Occipital lobe (tissue), 2 donors: Measurements from ENCODE around the gene MLLT10. TPM values are rescaled to one million over a fixed set of nuclear protein-coding genes. Genes with fewer than 3 reads are reported as not detected.
"Not testable (repeated sequence)": the region's sequence is repeated elsewhere in the genome, so short reads cannot be mapped to it uniquely, and the experiment has no call there.

ENCODE experiments used
- DNase-seq: peaks from one replicate; lab custom pipeline; 2025; lab: John Stamatoyannopoulos, UW
- total RNA-seq: library from RNA; depleted of rRNA; stranded (reverse); fragments of >200 nt; gene quantifications from one replicate; pipeline ENCODE4 v1.2.3, GENCODE V29; 2014

MLLT10 gene
- total RNA-seq, 1 donor from 2014 or later = 54.7 TPM

GRCh38 chr10:21694631-21695030 is 160.6 kb downstream of the MLLT10 start:
- no peak for DNase-seq

- DNase-seq = no peak
Measured at GRCh38 chr10:21696302-21696701, 162.3 kb downstream of the MLLT10 start.

- no peak for DNase-seq
Measured at GRCh38 chr10:21699575-21699974, 165.5 kb downstream of the MLLT10 start.

- DNase-seq = no peak
Measured at GRCh38 chr10:21700474-21700873, 166.4 kb downstream of the MLLT10 start.

GRCh38 chr10:21702633-21703111 is 168.6 kb downstream of the MLLT10 start:
- DNase-seq = no peak

- DNase-seq = no peak
Measured at GRCh38 chr10:21705142-21705827, 171.3 kb downstream of the MLLT10 start.

- no peak for DNase-seq
Measured at GRCh38 chr10:21705828-21706176, 171.8 kb downstream of the MLLT10 start.

GRCh38 chr10:21707498-21707897 is 173.5 kb downstream of the MLLT10 start:
- no peak for DNase-seq

GRCh38 chr10:21712975-21713374 is 178.9 kb downstream of the MLLT10 start:
- no peak for DNase-seq

GRCh38 chr10:21715531-21716195 is 181.6 kb downstream of the MLLT10 start:
- DNase-seq = no peak

- DNase-seq = not testable (repeated sequence)
Measured at GRCh38 chr10:21717437-21718054, 183.5 kb downstream of the MLLT10 start.

GRCh38 chr10:21719502-21719901 is 185.5 kb downstream of the MLLT10 start:
- no peak for DNase-seq

GRCh38 chr10:21720090-21720489 is 186.1 kb downstream of the MLLT10 start:
- no peak for DNase-seq

GRCh38 chr10:21721000-21721665 is 187.1 kb downstream of the MLLT10 start:
- no peak for DNase-seq

GRCh38 chr10:21722209-21722608 is 188.2 kb downstream of the MLLT10 start:
- DNase-seq = no peak

GRCh38 chr10:21724020-21724589 is 190.1 kb downstream of the MLLT10 start:
- DNase-seq = no peak

- DNase-seq = peak; percentile 51
Measured at GRCh38 chr10:21724687-21725367, 190.8 kb downstream of the MLLT10 start.

GRCh38 chr10:21726601-21727225 is 192.7 kb downstream of the MLLT10 start:
- no peak for DNase-seq

- no peak for DNase-seq
Measured at GRCh38 chr10:21727452-21728168, 193.6 kb downstream of the MLLT10 start.

- DNase-seq = no peak
Measured at GRCh38 chr10:21728618-21729017, 194.6 kb downstream of the MLLT10 start.
